Dermis blood vessel endothelial cell (primary cell): Measurements from ENCODE around the gene ERGIC2. TPM values are rescaled to one million over a fixed set of nuclear protein-coding genes. Genes with fewer than 3 reads are reported as not detected.
"Not testable (repeated sequence)": the region's sequence is repeated elsewhere in the genome, so short reads cannot be mapped to it uniquely, and the experiment has no call there.

Experiments
- DNase-seq: peaks from one replicate; pipeline ENCODE4 v3.0.0; 2010
- total RNA-seq: library from RNA; depleted of rRNA; stranded (reverse); fragments of >200 nt; gene quantifications from 2 replicates; pipeline ENCODE4 v1.2.3, GENCODE V29; 2014

The ERGIC2 gene
- total RNA-seq, 1 donor from 2014 or later, result 48.5 TPM

DNA sequence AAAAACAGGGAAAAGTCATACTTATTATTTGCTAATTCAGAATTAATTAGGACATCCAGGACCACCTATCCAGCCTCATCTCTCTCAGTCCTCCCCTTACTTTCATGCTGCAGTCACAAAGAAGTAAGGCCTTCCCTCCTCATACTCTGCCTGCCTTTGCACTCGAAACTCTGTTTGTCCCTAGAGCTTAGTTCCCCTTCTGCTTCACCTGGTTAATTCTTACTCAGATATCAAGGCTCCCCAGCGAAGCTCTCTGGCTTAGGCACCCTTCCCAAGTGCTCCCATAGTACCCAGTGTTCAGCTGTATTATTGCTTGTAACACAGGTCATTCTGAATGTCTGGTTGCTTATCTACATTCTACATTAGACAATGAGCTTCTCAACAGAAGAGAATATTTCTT is 81.3 kb downstream of the ERGIC2 start:
- no peak for DNase-seq

DNA sequence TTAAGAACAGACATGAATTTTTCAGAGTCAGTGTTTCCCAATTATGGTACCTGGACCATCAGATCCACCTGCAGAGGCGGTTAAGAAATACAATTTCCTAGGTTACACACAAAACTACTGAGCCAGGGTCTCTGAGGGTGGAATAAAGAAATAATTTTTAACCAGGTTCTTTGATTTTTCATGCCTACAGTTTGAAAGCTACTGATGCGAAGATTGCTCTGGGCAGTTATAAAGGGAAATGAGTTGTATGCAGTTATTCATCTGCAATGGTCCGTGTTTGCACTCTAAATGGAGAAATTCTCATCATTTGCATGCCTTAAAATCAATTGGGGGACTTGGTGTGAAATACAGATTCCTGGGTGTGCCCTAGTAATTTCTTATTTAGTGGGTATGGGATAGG is 89.7 kb downstream of the ERGIC2 start:
- DNase-seq, result no peak

DNA sequence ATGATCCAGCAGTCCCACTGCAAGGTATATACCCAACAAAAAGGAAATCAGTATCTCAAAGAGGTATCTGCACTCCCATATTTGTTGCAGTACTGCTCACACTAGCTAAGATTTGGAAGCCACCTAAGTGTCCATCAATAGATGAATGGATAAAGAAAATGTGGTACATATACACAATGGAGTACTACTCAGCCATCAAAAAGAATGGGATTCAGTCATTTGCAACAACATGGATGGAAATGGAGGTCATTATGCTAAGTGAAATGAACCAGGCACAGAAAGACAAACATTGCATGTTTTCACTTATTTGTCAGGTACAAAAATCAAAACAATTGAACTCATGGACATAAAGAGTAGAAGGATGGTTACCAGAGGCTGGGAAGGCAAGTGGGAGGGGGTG is 90.5 kb downstream of the ERGIC2 start:
- not testable (repeated sequence) for DNase-seq

DNA sequence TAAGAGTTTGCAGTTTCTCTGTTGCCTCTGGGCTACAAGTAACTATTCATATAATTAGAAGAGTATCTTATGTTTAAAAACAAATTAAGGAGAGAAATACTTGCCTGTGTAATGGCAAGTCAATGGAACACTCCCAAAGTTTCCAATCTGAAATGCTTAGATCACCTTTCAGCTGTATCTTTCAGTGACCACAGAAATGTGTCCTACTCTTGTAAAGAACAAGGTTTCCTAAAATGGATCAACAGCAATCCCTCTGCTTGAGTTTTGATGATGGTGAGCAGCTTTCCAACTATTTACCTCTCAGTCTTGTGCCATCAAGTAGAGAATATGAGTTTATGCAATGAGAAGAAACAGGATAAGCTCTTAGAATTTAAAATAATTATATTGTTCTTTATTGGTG is 92.9 kb downstream of the ERGIC2 start:
- no peak for DNase-seq

DNA sequence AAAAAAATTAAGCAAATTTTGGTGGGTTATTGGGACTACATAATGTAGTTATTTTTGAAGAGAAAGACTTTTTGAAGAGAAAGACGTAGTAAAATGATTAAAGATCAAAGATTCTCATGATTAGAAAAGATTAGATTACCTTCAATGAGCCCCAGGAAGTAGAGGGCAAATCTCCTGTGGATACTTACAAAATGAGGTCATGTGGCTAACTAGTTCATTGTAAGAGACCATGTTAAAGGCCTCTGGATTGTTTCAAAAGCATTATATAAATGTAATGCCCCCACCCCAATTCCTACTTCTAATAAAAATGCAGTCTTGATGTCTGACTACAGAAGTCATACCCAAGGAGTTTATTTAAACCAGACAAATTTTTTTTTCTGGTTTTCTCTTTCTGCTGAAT is 93.3 kb downstream of the ERGIC2 start:
- no peak for DNase-seq

Other genes starting within 250 kb of the ERGIC2 start
- 43.7 and 61.9 TPM in 2 replicates for gene FAR2, start 231.9 kb downstream of the ERGIC2 start, total RNA-seq
- not detected in 2 replicates for gene OVCH1, start 116.5 kb upstream of the ERGIC2 start, total RNA-seq